CD4-positive, alpha-beta T cell treated with Interleukin-4 for 4 hours (primary cell): ENCODE results near the gene ZC3HAV1.
"Not testable (repeated sequence)": the region's sequence is repeated elsewhere in the genome, so short reads cannot be mapped to it uniquely, and the experiment has no call there.

Source experiments
- DNase-seq: peaks from one replicate; pipeline ENCODE4 v3.0.0-alpha.2; 2020

The ZC3HAV1 gene

DNA sequence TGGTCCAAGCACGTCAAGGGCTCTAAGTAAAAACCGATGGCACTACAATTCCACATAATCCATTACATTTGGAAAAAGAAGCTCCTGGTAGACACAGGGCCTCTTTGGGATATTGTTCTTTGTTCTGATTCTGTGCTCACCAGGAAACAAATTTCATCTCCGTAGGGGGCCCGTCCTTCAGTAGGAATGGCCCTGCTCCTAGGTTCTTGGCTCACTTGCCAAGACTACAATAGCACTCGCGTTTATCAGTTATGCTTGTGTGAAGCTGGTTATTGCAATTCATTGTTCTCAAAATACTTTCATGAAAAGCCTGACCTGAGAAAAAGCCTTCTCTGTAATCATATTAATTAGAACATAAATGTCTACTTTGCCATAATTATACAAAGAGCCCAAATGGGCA is 63.4 kb downstream of the ZC3HAV1 start:
- DNase-seq, result no peak

- DNase-seq, result peak; percentile 39
Measured at GRCh38 chr7:139044813-139045794, 64.4 kb downstream of the ZC3HAV1 start.

GRCh38 chr7:139043823-139044812 is 65.4 kb downstream of the ZC3HAV1 start:
- DNase-seq, result peak; percentile 84

- no peak for DNase-seq
Measured at GRCh38 chr7:139041378-139042085, 68.0 kb downstream of the ZC3HAV1 start.

DNA sequence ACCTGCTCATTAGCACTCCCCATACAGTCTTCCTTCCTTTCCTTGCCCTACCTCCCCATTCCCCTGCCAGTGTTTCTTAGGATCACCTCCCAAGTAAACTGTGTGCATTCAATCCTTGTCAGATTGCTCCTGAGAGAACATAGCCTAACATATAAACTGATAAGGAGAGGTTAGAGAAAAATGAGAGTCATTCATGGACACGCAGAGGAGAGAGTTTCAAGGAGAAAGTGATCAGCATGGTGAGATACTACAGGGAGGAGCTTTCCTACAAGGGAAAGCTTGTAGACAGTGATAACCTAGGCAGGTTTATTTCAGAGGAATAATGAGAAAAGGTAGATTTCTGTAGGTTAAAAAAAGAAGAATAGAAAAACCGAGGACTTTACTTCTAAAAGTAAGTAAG is 70.8 kb downstream of the ZC3HAV1 start:
- DNase-seq, result no peak

- no peak for DNase-seq
Measured at GRCh38 chr7:139036901-139037300, 72.6 kb downstream of the ZC3HAV1 start.

DNA sequence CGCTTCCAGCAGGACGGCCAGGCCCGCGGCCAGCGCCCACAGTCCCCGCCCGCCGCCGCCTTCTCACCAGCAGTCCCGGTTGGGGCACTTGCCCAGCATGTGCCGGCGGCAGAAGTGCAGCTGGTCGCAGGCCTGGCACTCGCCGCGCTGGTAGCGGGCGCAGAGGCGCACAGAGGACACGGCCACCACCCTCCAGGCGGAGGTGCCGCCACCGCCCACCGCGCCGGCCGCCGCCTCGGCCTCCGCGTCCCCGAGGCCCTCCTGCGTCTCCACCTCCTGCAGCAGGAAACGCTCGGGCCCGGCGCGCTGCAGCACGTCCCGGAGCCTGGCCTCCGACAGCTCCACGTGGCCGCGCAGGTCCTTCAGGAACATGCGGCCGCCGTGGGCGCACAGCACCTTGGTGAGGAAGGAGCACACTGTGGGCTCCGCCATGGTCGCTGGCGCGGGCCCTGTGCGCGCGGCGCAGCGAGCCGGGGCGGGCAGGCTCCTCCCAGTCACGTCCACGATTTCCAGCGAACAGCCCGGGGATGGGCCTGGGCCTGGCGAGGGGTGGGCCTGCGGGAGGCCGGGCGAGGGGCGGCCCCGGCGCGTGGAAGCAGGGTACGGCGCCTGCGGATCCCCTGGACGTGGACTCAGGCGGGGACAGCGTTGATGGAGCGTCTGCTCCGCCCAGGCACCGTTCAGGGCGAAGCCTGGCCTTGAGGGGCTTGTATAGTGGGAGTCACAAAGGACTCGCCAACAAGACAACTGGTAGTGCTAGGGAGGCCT is 73.8 kb downstream of the ZC3HAV1 start, which contains the start of gene ZC3HAV1L:
Gene ZC3HAV1L (minus strand): TSS at position 457 of the 768 bp plus-strand sequence. CDS start 25 bp downstream, at position 432.
- DNase-seq, result peak; percentile 28

- no peak for DNase-seq
Measured at GRCh38 chr7:139034855-139035585, 74.5 kb downstream of the ZC3HAV1 start.

GRCh38 chr7:139034336-139034735 is 75.2 kb downstream of the ZC3HAV1 start:
- DNase-seq, result no peak

GRCh38 chr7:139033346-139034114 is 76.0 kb downstream of the ZC3HAV1 start:
- no peak for DNase-seq

DNA sequence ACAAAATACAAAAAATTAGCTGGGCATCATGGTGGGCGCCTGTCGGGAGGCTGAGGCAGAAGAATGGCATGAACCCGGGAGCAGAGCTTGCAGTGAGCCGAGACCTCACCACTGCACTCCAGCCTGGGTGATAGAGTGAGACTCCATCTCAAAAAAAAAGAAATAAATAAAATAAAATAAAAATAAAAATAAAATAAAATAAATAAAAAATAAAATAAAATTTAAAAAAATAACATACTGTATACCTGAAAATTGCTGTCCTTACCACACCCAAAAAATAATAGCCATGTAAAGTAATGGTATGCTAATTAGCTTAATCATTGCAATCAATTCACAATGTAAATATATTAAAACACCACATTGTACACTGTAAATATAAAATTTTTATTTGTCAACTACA is 77.0 kb downstream of the ZC3HAV1 start:
- DNase-seq, result no peak

GRCh38 chr7:139029353-139029752 is 80.2 kb downstream of the ZC3HAV1 start:
- DNase-seq, result no peak

DNA sequence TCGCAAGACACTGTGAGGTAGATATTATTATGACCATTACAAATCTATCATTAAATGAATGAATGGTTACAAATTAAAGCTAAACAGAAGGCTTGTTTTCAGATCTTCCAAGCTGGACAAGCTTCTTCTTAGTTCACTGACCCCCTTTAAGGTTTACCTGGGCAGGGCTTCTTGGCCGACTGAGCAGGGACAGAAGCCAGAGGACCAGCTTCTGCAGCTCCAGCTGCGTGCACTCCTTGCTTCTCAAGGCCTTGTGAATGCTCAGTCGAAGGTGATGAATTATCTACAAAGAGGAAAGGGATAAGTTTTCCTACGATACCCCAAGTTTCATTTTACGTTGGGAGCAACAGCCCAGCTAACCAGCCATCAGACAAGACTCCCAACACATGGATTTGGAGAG is 83.0 kb downstream of the ZC3HAV1 start:
- DNase-seq, result no peak

- DNase-seq, result not testable (repeated sequence)
Measured at GRCh38 chr7:139025861-139026260, 83.7 kb downstream of the ZC3HAV1 start.

DNA sequence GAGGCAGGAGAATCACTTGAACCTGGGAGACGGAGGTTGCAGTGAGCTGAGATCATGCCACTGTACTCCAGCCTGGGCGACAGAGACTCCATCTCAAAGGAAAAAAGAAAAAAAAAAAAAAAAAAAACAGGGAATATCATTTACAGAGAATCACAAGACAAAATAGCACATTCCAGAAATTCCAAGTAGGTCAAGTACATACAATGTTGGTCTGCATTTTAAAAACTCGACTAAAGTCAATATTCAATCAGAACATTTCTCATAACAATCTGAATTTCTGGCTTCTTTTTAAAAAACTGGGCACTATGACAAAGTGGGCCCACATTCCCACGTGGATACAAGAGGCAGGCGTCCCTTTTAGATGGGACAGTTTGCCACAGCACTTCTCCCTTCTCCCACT is 86.4 kb downstream of the ZC3HAV1 start:
- DNase-seq, result no peak

DNA sequence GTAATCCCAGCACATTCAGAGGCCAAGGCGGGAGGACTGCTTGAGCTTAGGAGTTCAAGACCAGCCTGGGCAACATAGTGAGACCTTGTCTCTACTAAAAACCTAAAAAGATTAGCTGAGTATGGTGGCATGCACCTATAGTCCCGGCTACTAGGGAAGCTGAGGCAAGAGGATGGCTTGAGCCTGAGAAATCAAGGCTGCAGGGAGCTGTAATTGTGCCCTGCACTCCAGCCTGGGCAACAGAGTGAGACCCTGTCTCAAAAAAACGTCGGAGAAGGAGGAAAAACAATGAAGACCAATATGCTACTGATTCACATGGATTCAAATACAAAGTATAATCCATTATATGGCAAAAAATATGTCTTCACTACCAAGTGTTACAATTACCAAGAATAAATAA is 87.2 kb downstream of the ZC3HAV1 start:
- no peak for DNase-seq

DNA sequence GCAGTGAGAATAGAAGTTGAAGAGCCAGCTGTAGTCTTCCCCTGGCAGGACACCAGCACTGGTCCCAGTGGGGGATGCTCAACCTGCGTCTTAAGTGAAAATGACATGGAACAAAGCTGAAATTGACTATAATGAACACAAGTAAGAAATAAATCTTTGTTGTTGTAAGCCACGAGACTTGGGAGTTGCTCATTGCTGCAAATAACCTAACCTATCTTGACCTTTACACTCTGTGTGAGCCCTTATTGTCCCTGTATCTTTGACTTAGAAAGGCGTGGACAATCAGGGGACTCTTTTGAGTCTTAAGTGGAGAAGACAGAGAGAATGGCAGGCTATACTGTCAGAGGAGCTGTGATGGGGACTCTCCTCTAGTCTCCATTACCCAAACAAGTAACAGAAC is 90.6 kb downstream of the ZC3HAV1 start:
- DNase-seq, result no peak

GRCh38 chr7:139016931-139017511 is 92.5 kb downstream of the ZC3HAV1 start:
- DNase-seq, result peak; percentile 74

DNA sequence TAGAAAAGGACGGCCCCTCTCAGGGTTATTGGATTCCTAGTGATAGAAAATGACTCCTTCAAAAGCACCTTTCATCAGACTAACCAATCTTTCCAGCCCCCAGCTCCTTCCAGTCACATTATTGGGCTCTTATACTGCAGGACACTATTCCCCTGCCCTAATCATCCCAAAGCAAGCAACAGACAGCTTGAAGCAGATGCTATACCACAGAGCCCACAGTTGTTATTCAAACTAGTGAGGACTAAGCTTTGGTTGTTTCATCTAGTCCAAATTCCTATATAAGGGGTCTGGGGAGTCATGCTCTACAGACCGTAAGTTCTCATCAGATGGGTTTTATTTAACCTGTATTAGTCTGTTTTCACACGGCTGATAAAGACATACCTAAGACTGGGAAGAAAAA is 98.1 kb downstream of the ZC3HAV1 start:
- no peak for DNase-seq
